Esophagus muscularis mucosa (tissue), 3 donors: ENCODE data around the gene FBXW12.

Source experiments
- CTCF ChIP-seq, 3 experiments: fragments of 200-600 bp in 2 of 3; fragments of 450-650 bp in 1 of 3; sonication (generic) in 2 of 3; IDR thresholded peaks; one replicate each; pipeline ENCODE4 v1.5.1; 2017 to 2019; ENCODE audit warnings: antibody characterized with exemption in 3 of 3, mild to moderate bottlenecking in 2 of 3, moderate library complexity in 1 of 3
- EP300 ChIP-seq: sonication (generic); formaldehyde crosslinking; IDR thresholded peaks from one replicate; pipeline ENCODE4 v1.6.1; 2017; ENCODE audit warnings: antibody characterized with exemption

GRCh38 chr3:48415251-48415953 is 43.4 kb downstream of the FBXW12 start:
- TF ChIP-seq CTCF (IDR thresholded peaks at IDR 0.05) (no peak), EP300 (no peak)
